Hepatocyte (in vitro differentiated cells): ENCODE measurements around the gene NDST3.

Source experiments
- EZH2 ChIP-seq: fragments of 200-600 bp; sonication (generic); IDR thresholded peaks from 2 replicates; pipeline ENCODE4 v1.6.1; 2016; ENCODE audit warnings: antibody characterized with exemption, mild to moderate bottlenecking, borderline replicate concordance
- TF ChIP-seq, protein P1 (sequence below): fragments of 200-600 bp; sonication (generic); IDR thresholded peaks from 2 replicates; pipeline ENCODE4 v1.5.1; 2016; ENCODE audit warnings: antibody characterized with exemption, mild to moderate bottlenecking; ENCODE audit not compliant: poor library complexity

DNA sequence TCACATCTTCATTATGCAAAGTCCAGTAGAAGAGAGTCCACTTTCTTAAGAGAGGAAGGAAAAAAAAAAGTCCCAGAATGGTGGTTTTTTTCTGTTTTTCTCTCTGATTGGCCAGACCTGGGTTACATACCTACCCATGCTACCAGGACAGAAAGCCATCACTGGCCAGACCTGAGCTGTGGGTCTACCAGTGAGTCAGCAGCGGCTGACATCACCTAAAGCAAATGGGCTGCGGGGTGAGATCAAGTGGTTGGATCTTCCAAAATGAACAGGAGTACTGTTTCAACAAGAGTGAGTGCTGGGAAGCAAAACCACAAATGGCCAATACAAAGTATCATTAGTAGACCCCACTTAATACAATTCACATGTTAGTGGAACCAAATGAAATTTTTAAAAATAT, 1.6 kb upstream of the NDST3 start:
- TF ChIP-seq, protein P1, sequence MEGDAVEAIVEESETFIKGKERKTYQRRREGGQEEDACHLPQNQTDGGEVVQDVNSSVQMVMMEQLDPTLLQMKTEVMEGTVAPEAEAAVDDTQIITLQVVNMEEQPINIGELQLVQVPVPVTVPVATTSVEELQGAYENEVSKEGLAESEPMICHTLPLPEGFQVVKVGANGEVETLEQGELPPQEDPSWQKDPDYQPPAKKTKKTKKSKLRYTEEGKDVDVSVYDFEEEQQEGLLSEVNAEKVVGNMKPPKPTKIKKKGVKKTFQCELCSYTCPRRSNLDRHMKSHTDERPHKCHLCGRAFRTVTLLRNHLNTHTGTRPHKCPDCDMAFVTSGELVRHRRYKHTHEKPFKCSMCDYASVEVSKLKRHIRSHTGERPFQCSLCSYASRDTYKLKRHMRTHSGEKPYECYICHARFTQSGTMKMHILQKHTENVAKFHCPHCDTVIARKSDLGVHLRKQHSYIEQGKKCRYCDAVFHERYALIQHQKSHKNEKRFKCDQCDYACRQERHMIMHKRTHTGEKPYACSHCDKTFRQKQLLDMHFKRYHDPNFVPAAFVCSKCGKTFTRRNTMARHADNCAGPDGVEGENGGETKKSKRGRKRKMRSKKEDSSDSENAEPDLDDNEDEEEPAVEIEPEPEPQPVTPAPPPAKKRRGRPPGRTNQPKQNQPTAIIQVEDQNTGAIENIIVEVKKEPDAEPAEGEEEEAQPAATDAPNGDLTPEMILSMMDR = no peak
- TF ChIP-seq EZH2 = no peak
